Right renal pelvis (tissue), 4 donors: ENCODE results near the gene HDAC9. TPM values are rescaled to one million over a fixed set of nuclear protein-coding genes. Genes with fewer than 3 reads are reported as not detected.
"Not testable (repeated sequence)": the region's sequence is repeated elsewhere in the genome, so short reads cannot be mapped to it uniquely, and the experiment has no call there.

Source experiments
- DNase-seq, 4 donors: peaks; one replicate each; pipeline ENCODE4 v3.0.0-alpha.2; 2013; ENCODE audit warnings: low read depth in 4 of 4, low spot score in 3 of 4, missing footprints in 1 of 4
- polyA plus RNA-seq, 4 donors: library from polyadenylated mRNA; unstranded; fragments of 120-200 nt; gene quantifications; one replicate each; pipeline ENCODE4 v1.2.1, GENCODE V29; 2013; ENCODE audit not compliant: insufficient read length in 4 of 4

HDAC9 gene
- polyA plus RNA-seq, 4 donors = 8.2 to 13.2 (median 11.7) TPM

- no peak for DNase-seq
Measured at GRCh38 chr7:18698258-18698734, 202.7 kb downstream of the HDAC9 start.

GRCh38 chr7:18700147-18700546, 204.6 kb downstream of the HDAC9 start:
- DNase-seq = no peak

- DNase-seq = no peak
Measured at GRCh38 chr7:18702071-18702829, 206.7 kb downstream of the HDAC9 start.

- DNase-seq = no peak
Measured at GRCh38 chr7:18703685-18704084, 208.1 kb downstream of the HDAC9 start.

- peak in 2 of 4 donors; percentile 22 to 45 for DNase-seq
Measured at GRCh38 chr7:18706670-18707069, 211.1 kb downstream of the HDAC9 start.

- no peak for DNase-seq
Measured at GRCh38 chr7:18708204-18708603, 212.7 kb downstream of the HDAC9 start.

- no peak for DNase-seq
Measured at GRCh38 chr7:18715988-18716387, 220.4 kb downstream of the HDAC9 start.

- DNase-seq = no peak
Measured at GRCh38 chr7:18721429-18721828, 225.9 kb downstream of the HDAC9 start.

GRCh38 chr7:18724318-18724717, 228.8 kb downstream of the HDAC9 start:
- DNase-seq = no peak

- no peak for DNase-seq
Measured at GRCh38 chr7:18727115-18727870, 231.7 kb downstream of the HDAC9 start.

GRCh38 chr7:18736012-18736411, 240.5 kb downstream of the HDAC9 start:
- not testable (repeated sequence) for DNase-seq

GRCh38 chr7:18740579-18740988, 245.0 kb downstream of the HDAC9 start:
- no peak for DNase-seq

- DNase-seq = no peak
Measured at GRCh38 chr7:18753972-18754610, 258.5 kb downstream of the HDAC9 start.

GRCh38 chr7:18754766-18755165, 259.2 kb downstream of the HDAC9 start:
- no peak for DNase-seq

GRCh38 chr7:18755793-18756192, 260.2 kb downstream of the HDAC9 start:
- DNase-seq = no peak

GRCh38 chr7:18756378-18757050, 261.0 kb downstream of the HDAC9 start:
- DNase-seq = no peak

GRCh38 chr7:18760046-18760445, 264.5 kb downstream of the HDAC9 start:
- DNase-seq = no peak

- no peak for DNase-seq
Measured at GRCh38 chr7:18760631-18761445, 265.3 kb downstream of the HDAC9 start.

- no peak for DNase-seq
Measured at GRCh38 chr7:18762189-18762588, 266.6 kb downstream of the HDAC9 start.

GRCh38 chr7:18768256-18768655, 272.7 kb downstream of the HDAC9 start:
- no peak for DNase-seq
